Body of pancreas (tissue), 4 donors: ENCODE data around the gene TUBGCP6. TPM values are rescaled to one million over a fixed set of nuclear protein-coding genes. Genes with fewer than 3 reads are reported as not detected.
A peak's percentile ranks its signal among the peaks of the same experiment; 100 is the strongest.

Experiments
- ATAC-seq: fragments of 150-250 bp; one replicate; pipeline ENCODE4 v1.9.1; 2016
- DNase-seq, 4 donors: peaks; one replicate each; pipeline ENCODE4 v3.0.0-alpha.2; 2019
- H3K27ac ChIP-seq, 4 donors: fragments of 200-600 bp; sonication (generic); 1 replicate in 3 of 4; 2 replicates in 1 of 4; pipeline versions ENCODE4 v1.5.1 to v1.6.1; 2016 to 2019; ENCODE audit warnings: mild to moderate bottlenecking in 1 of 4, mixed read lengths in 1 of 4, moderate library complexity in 1 of 4
- H3K27me3 ChIP-seq, 2 donors: fragments of 200-600 bp; sonication (generic); one replicate each; pipeline ENCODE4 v1.6.0; 2016; ENCODE audit warnings: mild to moderate bottlenecking in 1 of 2
- H3K36me3 ChIP-seq, 2 donors: fragments of 200-600 bp; sonication (generic); replicated peaks in 1 of 2; 2 replicates each; pipeline ENCODE4 v1.5.1; 2016; ENCODE audit warnings: low read depth in 2 of 2; ENCODE audit not compliant: insufficient read depth in 1 of 2
- H3K4me1 ChIP-seq: fragments of 200-600 bp; sonication (generic); one replicate; pipeline ENCODE4 v1.6.0; 2016
- H3K4me3 ChIP-seq, 2 donors: fragments of 200-600 bp; sonication (generic); 1 replicate in 1 of 2; 2 replicates in 1 of 2; pipeline ENCODE4 v1.5.1; 2016 to 2019
- H3K9me3 ChIP-seq, 3 donors: fragments of 200-600 bp; sonication (generic); 1 replicate in 2 of 3; 2 replicates in 1 of 3; pipeline ENCODE4 v1.5.1; 2016
- CTCF ChIP-seq, 7 experiments: fragments of 450-650 bp in 4 of 7; fragments of 200-600 bp in 3 of 7; sonication (generic) in 3 of 7; IDR thresholded peaks; one replicate each; pipeline ENCODE4 v1.5.1; 2016 to 2019; ENCODE audit warnings: antibody characterized with exemption in 7 of 7
- POLR2A ChIP-seq, 3 donors: fragments of 450-650 bp; IDR thresholded peaks; one replicate each; pipeline ENCODE4 v1.6.1; 2016; ENCODE audit warnings: antibody characterized with exemption in 3 of 3, mild to moderate bottlenecking in 2 of 3
- WGBS, 2 donors: methylation state at CpG; one replicate each; pipeline ENCODE4 v1.1.5; 2017; 5-methylcytosine and 5-hydroxymethylcytosine counted together
- intact Hi-C: fragments of 100-400 bp; cut with DNase I; formaldehyde crosslinking; loops from one replicate; pipeline ENCODE4 v1.15.1; 2023
- total RNA-seq, 2 donors: library from RNA; depleted of rRNA; stranded (reverse); fragments of >200 nt; gene quantifications; one replicate each; pipeline ENCODE4 v1.1.0, GENCODE V29; 2016

Gene TUBGCP6
- total RNA-seq, 2 donors from 2014 or later: 61.2 to 121 TPM

DNA sequence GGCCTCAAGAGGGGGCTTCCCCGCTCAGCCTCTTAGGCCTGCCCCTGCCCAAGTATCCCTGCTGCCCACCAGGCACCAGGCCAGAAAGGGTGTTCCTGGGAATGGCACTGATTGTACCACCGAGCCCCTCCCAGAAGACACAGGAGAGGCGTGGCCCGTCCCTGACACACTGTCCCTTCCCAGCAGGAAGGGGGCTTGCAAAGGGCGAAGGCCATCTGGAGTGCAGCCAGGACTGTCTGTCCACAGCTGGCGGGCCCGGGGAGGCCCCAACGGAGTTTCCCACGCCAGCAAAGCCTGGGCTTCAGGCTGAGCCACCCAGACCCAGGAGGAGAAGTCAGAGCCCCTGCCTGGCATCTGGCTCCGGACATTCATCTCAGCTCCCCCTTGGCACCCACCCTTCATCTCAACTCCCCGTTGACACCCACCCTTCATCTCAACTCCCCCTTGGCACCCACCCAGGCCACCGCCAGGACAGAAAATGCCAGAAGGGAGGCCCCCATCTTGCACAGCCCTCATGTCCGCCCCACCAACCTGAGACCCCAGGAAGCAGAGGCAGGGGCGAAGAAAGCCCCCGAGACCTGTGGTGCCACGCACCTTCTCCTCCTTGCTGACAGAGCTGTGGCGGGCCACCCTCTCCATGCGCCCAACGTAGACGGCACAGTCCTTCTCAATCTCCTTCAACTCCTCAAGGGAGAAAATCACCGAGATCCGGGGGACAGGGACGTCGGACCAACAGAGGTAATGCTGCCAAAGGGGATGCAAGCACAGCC is 19.4 kb downstream of the TUBGCP6 start:
- TF ChIP-seq CTCF (IDR thresholded peaks at IDR 0.05) (no peak), POLR2A (IDR thresholded peaks at IDR 0.05) (no peak)
- WGBS, 2 donors: 62 to 82% methylated on average over 17 to 23 of the region's 24 CpGs
- DNase-seq (peak in 2 of 4 donors; percentile 45 to 67), ATAC-seq (no peak)
- no peaks in the 10 kb centered on the region for H3K27me3 ChIP-seq
- H3K9me3 ChIP-seq: no peaks in the 10 kb centered on the region
- intact Hi-C loops: no loop called here
- H3K36me3 ChIP-seq: peaks cover 15 to 26% of the 10 kb centered on the region in 2 donors
- no peak overlapping the region for H3K4me3 ChIP-seq
- peaks cover 9% of the 10 kb centered on the region for H3K4me1 ChIP-seq
- no peak overlapping the region for H3K27ac ChIP-seq

GRCh38 chr22:50224071-50224470 is 20.8 kb downstream of the TUBGCP6 start:
- Histone ChIP-seq H3K27me3 (no peaks in the 10 kb centered on the region), H3K9me3 (no peaks in the 10 kb centered on the region), H3K4me3 (no peak overlapping the region), H3K36me3 (peaks cover 15 to 26% of the 10 kb centered on the region in 2 donors), H3K4me1 (peaks cover 18% of the 10 kb centered on the region), H3K27ac (no peak overlapping the region)
- ATAC-seq (no peak), DNase-seq (no peak)
- intact Hi-C loops: no loop called here
- no peak for TF ChIP-seq POLR2A (IDR thresholded peaks at IDR 0.05)
- TF ChIP-seq CTCF (IDR thresholded peaks at IDR 0.05): no peak
- 91 to 97% methylated on average over 15 to 16 of the region's 16 CpGs for WGBS, 2 donors

- Histone ChIP-seq H3K27ac (no peak overlapping the region), H3K9me3 (no peaks in the 10 kb centered on the region), H3K4me1 (peaks cover 26% of the 10 kb centered on the region), H3K4me3 (no peak overlapping the region), H3K36me3 (peaks cover 15 to 34% of the 10 kb centered on the region in 2 donors), H3K27me3 (no peaks in the 10 kb centered on the region)
- no peak for ATAC-seq
- TF ChIP-seq CTCF (IDR thresholded peaks at IDR 0.05) (no peak), POLR2A (IDR thresholded peaks at IDR 0.05) (no peak)
- DNase-seq: no peak
- 80 to 87% methylated on average over 4 to 8 of the region's 8 CpGs for WGBS, 2 donors
- intact Hi-C loops: no loop called here
Observed at GRCh38 chr22:50222508-50222907, 22.3 kb downstream of the TUBGCP6 start.

DNA sequence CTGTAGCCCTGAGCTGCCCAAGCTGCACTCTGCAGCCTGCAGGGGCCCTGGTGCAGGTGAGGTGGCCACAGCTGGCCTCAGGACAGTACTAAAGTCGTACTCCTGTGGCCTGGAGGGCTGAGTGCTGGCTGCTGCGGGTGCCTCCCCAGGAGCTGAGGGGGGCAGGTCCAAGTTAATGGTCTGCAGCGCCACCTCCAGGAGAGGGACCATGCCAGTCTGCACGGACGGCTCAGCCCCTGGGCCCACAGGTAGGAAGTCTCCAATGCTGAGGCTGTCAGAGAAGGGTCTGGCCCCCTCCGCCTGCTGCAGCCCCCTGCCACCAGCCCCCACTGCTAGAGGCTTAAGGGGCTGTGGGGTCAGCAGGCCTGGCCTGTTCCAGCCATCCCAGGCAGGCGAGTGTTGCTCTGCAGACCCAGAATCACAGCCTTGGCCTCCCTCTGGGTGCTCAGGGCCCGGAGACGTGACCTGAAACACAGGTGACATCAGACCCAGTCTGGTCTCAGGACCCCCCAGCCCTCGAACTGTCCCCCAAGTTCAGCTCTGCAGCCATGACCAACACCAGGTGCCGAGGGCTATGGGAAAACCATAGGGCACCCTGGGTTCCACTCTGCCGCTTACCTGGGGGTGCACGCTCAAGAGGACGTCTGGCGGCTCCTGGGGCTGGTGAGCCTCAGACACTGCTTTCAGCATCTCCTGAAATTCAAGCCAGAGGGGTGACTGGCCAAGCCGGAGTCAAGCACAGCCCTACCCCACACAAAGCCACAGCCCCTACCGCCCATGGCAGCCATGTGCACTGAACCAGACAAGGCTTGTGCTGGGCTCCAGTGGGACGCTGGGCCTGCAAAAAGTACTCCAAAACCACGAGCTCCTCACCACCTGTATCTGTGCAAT is 23.2 kb downstream of the TUBGCP6 start:
- Histone ChIP-seq H3K27me3 (no peaks in the 10 kb centered on the region), H3K4me3 (no peak overlapping the region), H3K9me3 (no peaks in the 10 kb centered on the region), H3K27ac (no peak overlapping the region), H3K36me3 (peaks cover 16 to 42% of the 10 kb centered on the region in 2 donors), H3K4me1 (peaks cover 26% of the 10 kb centered on the region)
- TF ChIP-seq CTCF (IDR thresholded peaks at IDR 0.05) (no peak), POLR2A (IDR thresholded peaks at IDR 0.05) (no peak)
- DNase-seq (no peak), ATAC-seq (no peak)
- 87% methylated on average over 19 of the region's 19 CpGs; no CpG with 5 or more reads in 1 of the 2 donors for WGBS, 2 donors
- intact Hi-C loops: no loop called here
